Gastroesophageal sphincter (tissue), 3 donors: ENCODE measurements around the gene XCL2.

Source experiments
- CTCF ChIP-seq, 4 experiments: fragments of 200-600 bp in 2 of 4; fragments of 450-650 bp in 2 of 4; sonication (generic) in 1 of 4; IDR thresholded peaks; one replicate each; pipeline ENCODE4 v1.5.1; 2017 to 2019; ENCODE audit warnings: antibody characterized with exemption in 4 of 4, mild to moderate bottlenecking in 2 of 4, moderate library complexity in 2 of 4
- POLR2A ChIP-seq, 2 donors: fragments of 450-650 bp; IDR thresholded peaks; one replicate each; pipeline ENCODE4 v1.6.1; 2017; ENCODE audit warnings: antibody characterized with exemption in 2 of 2, mild to moderate bottlenecking in 2 of 2, moderate library complexity in 1 of 2
- POLR2AphosphoS5 ChIP-seq: sonication (generic); formaldehyde crosslinking; IDR thresholded peaks from one replicate; pipeline ENCODE4 v1.6.1; 2017; ENCODE audit warnings: antibody characterized with exemption

GRCh38 chr1:168520052-168520751, 23.6 kb downstream of the XCL2 start:
- TF ChIP-seq POLR2A (IDR thresholded peaks at IDR 0.05) (no peak), CTCF (IDR thresholded peaks at IDR 0.05) (no peak), POLR2AphosphoS5 (no peak)
